Stimulated activated CD4-positive, alpha-beta T cell treated with anti-CD3 and anti-CD28 coated beads, TNF-alpha, amount 100 ng/mL, for 4 hours (primary cell): ENCODE results near the gene CSNK1G2.

Experiments used
- DNase-seq, 3 experiments: peaks; one replicate each; pipeline ENCODE4 v3.0.0-alpha.2; 2020; ENCODE audit warnings: low read depth in 3 of 3

Gene CSNK1G2

DNA sequence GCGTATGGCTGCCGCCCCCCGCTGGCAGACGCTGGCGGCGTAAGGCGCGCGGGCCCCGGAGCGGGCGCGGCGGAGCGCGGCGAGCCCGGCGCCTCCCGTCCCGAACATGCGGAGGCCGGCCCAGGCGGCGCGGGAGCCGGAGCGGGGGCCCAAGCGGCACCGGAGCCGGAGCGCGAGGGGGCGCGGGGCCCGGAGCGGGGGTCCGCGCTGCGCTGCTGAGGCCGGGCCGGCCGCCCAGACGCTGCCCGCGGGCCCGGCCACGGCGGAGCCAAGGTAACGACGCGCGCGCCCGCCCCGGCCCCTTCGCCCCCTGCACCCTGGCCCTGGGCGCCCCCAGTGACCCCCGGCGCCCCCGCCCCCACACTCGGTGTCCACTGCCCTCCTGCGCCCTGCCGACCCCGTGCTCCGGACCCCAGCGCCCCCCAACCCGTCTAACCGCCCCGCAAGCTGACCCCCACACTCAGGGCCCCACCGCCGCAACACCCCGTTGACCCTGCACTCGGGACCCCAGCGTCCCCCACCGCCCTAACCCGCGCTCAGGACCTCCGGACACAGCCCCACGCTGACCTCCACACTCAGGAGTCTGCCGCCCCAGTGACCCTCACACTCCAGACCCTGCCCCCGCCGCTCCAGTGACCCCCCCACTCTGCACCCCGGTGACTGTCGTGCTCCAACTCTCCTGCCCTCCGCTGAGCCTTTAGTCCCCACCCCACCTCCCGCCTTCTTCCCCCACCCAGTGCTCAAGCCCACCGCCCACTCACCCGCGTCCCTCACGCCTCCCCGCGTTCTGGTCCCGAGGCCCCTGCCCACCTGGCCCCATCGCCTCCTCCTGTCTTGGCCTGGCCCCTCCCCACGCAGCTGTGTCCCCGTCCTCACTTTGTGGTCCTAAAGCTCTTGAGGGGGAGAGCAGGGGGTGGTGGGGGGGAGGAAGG is at the start of gene CSNK1G2:
Gene CSNK1G2, plus strand, starts transcription at position 27 of the 932 bp plus-strand sequence. CDS start 28,601 bp downstream, outside the sequence.
- DNase-seq, result peak in 1 of 3 experiments; percentile 20

DNA sequence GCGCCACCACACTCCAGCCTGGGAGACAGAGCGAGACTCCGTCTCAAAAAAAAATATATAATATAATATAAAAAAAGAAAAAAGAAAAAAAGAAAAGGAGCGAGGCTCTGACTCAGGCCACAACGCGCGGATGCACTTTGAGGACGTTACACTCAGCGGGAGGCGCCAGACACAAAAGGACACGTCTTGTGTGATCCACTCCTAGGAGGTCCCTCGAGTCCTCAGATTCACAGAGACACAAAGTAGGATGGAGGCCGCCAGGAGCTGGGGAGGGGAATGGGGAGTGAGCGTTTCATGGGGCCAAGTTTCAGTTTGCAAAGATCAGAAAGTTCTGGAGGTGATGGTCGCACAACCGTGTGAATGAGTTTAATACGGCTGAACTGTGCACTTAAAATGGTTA is 47.2 kb upstream of the CSNK1G2 start:
- no peak for DNase-seq

DNA sequence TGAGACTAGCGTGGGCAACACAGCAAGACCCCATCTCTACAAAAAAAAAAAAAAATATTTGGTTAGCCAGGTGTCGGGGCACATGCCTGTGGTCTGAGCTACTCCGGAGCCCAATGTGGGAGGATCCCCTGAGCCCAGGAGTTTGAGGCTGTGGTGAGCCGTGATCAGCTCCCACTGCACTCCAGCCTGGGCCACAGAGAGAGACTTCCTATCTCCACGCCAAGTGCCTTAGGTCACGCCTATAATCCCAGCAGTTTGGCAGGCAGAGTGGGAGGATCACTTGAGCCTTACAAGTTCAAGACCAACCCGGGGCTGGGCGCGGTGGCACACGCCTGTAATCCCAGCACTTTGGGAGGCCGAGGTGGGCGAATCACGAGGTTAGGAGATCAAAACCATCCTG is 44.5 kb upstream of the CSNK1G2 start:
- no peak for DNase-seq

DNA sequence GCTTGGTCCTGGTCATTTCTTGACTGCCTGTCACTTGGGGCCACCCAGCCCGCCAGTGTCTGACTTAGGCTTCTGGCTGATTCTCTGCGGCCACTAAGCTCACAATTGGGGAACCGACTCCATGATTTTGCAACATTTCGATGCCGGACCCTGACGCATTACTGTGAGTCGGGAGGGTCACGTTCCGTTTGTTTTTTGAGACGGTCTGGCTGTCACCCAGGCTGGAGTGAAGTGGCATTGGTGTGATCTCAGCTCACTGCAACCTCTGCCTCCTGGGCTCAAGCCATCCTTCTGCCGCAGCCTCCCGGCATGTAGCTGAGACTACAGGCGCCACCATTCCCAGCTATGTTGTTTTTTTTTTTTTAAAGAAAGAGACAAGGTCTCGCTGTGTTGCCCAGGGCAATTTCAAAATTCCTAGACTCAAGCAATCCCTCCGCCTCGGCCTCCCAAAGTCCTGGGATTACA is 39.0 kb upstream of the CSNK1G2 start:
- no peak for DNase-seq

DNA sequence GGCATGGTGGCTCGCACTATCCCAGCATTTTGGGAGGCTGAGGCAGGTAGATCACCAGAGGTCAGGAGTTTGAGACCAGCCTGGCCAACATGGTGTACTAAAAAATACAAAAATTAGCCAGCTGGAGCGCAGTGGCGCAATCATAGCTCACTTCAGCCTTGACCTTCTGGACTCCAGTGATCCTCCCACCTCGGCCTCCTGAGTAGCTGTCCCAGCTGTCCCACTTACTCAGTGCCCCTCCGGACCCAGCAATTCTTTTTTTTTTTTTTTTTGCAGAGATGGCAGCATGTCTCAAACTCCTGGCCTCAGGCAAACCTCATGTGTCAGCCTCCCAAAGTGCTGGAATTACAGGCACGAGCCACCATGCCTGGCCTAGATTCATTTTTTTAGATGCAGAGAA is 38.0 kb upstream of the CSNK1G2 start:
- no peak for DNase-seq

DNA sequence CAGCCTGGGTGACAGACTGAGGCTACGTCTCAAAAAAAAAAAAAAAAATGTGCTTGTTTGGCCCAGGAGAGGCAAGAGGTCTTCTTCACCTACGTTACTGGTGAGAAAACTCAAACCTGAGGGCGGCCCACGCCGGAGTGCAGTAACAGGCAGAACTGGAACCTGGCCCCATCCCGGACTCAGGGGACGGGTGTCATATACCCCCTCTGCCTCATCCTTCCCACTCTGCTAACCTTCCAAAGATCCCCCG is 36.2 kb upstream of the CSNK1G2 start:
- DNase-seq, result no peak

DNA sequence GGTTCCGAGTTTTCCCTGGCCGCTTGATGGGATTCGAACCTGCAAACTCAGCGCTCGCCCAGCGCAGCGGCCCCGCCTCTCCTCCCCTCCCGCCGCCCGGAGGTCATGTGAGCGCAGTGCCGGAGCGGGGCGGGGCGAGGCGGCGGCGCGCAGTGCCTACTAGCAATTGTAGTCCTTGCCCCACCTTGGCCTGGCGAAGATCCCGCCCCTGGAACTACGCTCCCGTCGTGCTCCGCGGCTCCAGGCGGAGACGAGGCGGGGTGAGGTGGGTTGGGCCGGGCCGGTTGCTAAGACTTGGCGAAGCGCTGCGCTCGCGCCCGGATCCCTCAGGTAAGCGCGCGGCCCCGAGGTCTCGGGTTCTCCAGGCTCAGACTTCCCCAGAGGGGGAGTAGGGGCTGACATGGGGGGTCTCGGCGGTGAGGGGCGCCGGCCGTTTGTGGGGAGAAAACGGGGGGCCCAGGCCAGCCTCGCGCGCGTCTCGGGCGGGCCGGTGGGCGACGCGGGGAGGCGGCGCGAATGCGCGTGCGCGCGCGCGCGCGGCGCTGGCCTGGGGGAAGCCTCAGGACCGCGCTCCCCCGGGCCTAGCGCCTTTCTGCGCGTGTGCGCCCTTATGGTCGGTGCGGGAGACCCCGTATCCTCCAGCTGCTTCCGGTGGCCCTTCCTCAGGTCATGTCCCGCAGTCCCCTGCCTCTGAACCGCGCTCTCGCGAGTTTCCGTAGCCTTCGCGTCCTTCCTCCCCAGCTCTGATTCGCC is 35.7 kb upstream of the CSNK1G2 start, which contains the start of the genes ADAT3 and SCAMP4:
Gene ADAT3, plus strand, starts transcription at position 290 of the 753 bp plus-strand sequence. CDS start 6,649 bp downstream, outside the sequence.
Gene SCAMP4, plus strand, starts transcription at position 290 of the 753 bp plus-strand sequence. CDS start 9,621 bp downstream, outside the sequence.
- peak; percentile 96 to 97 (median 97) for DNase-seq

DNA sequence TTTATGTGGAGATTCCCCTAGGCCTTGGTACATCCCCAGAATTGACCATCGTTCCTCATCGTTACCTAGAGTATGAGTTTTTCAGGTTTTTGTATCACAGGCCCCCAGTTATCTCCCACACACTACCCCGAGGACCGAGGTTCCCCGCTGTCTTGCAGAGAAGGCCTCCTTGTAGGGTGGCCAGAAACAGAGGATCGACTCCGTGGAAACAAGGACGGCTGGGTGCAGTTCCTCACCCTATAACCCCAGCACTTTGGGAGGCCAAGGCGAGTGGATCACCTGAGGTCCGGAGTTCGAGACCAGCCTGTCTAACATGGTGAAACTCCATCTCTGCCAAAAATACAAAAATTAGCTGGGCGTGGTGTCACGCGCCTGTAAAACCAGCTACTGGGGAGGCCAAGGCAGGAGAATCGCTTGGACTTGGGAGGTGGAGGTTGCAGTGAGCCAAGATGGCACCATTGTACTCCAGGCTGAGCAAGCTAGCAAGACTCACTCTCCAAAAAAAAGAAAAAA is 35.1 kb upstream of the CSNK1G2 start:
- no peak for DNase-seq

DNA sequence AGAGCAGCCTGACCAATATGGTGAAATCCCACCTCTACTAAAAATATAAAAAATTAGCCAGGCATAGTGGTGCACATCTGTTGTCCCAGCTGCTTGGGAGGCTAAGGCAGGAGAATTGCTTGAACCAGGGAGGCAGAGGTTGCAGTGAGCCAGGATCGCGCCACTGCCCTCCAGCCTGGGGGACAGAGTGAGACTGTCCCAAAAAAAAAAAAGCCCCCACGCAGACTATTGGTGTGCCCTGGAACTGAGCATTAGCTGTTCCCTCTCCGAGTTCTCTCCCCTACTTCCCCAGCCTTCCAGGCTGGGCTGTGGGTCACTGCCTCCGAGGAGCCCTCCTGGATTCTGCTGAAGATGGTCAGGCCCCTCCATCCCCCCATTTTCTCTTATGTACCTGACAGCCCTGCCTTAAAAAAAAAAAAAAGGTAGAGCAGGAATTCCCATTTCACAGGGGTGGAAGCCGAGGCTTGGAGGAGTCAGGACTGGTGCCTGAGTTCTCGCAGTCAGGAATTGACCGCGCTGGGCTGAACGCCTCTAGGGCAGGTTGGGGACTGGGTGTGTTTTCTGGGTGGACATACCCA is 33.9 kb upstream of the CSNK1G2 start:
- no peak for DNase-seq

DNA sequence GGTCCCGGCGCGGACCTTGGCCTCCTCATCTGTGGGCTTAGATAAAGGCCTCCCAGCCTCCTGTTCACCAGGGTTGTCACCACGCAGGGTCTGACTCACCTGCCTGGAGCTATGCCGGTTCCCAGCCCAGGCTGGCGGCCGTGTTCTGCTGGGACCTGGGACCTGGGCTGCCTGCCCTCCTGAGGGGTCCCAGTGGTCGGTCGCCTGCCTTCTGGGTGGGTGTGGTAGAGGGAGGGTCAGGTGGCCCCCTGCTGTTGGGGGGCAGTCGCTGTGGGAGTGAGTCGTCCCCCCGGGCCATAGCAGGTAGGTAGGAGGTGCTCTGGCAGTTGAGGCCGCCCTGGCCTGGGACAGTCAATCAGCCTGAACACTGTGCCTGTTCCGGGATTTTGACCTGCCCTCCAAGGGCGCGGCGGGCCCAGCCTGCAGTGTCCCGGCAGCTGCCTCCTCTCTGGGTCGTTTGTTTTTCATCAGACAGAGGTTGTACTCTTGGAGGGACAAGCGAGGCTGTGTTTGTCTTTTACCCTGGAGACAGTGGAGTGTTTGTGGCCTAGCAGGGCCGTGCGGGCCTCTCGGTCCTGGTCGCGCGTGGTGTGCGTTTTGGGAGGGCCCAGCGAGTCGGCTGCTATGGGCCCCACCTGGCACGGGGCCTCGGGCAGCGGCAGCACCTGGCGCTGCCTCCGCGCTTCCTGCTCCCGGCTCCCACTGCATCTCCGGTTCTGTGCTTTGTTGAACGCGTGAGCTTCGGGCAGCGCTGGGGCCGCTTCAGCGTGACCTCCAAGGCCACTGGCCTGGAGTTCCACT is 33.2 kb upstream of the CSNK1G2 start:
- no peak for DNase-seq

DNA sequence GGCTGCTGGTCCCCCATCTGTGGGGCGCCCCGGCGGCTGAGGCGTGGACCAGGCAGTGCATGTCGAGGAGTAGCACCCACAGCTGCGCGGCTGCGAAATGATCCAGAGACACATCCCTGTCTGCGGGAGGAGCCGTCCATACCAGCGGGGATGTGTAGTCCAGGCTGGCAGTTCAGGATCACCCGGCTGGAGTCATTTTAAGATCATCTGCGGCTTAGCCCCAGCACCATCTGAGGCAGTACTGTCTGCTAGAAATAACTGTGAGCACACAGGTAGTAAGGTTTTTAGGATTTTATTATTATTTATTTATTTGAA is 32.7 kb upstream of the CSNK1G2 start:
- DNase-seq, result no peak

DNA sequence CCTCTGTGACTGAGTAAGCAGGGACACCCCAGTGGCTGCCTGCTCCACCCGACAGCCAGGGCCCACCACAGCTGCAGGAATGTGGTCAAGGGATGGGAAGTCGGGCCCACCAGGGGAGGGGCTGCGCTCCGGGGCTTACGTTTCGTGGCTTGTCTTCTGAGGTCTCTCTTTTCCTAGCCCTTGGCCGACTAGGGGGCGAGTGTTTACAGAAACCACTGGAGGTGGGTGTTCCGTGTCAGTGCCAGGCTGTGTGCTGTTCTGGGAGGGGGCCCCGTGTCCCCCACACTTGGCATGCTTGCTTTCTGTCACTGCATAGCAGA is 31.3 kb upstream of the CSNK1G2 start:
- DNase-seq, result no peak

DNA sequence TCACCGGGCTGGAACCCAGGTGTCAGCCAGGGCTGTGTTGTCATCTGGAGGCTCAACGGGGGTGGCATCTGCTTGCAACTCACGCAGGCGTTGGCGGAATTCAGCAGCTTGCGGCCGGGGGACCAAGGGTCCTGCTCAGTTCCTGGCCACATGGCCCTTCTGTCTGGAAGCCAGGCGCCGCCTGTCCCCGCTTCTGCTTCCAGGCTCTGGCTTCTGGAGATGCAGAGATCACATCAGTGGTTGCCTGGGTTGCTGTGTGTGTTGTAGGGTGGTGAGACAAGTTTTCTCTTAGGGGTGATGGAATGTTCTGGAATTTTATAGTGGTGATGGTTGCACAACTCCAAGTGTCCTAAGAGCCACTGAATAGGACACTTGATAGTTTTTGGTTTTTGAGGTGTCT is 30.8 kb upstream of the CSNK1G2 start:
- no peak for DNase-seq

DNA sequence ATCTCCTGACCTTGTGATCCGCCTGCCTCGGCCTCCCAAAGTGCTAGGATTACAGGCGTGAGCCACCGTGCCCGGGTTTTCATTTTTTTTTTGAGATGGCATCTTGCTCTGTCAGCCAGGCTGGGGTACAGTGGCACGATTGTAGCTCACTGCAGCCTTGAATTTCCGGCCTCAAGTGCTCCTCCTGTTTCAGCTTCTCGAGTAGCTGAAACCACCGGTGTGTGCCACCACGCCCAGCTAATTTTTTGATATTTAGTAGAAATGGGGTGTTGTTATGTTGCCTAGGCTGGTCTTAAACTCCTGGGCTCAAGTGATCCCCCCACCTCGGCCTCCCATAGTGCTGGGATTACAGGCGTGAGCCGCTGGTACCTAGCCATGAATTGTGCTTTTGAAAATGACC is 29.9 kb upstream of the CSNK1G2 start:
- DNase-seq, result no peak

DNA sequence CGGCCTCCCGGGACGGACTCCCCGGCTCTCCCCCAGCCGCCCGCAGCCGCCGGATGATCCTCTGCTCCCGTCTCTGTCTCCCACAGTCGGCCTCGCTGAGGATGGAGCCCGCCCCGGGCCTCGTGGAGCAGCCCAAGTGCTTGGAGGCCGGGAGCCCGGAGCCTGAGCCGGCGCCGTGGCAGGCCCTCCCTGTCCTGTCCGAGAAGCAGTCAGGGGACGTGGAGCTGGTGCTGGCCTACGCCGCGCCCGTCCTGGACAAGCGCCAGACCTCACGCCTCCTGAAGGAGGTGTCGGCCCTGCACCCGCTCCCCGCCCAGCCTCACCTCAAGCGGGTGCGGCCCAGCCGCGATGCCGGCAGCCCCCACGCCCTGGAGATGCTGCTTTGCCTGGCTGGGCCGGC is 29.0 kb upstream of the CSNK1G2 start:
- DNase-seq, result no peak

DNA sequence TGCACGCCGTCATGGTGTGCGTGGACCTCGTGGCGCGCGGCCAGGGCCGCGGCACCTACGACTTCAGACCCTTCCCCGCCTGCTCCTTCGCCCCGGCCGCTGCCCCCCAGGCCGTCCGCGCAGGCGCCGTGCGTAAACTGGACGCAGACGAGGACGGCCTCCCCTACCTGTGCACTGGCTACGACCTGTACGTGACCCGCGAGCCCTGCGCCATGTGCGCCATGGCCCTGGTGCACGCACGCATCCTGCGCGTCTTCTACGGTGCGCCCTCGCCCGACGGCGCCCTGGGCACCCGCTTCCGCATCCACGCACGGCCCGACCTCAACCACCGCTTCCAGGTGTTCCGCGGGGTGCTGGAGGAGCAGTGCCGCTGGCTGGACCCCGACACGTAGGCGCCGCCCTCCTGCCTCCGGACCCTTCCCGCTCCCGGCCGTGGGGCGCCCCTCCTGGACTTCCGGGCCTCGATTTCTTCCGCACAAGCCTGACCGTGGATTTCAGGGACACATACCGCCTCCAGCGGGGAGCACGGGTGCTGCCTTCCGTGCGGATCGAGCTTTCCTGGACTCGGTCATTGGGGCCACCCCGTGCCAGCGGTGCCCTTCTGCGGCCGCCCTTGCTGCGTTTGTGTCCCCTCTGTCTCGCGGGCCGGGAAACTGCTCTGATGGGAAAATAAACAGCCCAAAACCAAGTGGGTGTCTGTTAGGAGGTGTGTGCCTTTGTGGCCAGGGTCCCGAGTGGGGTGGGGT is 28.0 kb upstream of the CSNK1G2 start:
- no peak for DNase-seq

DNA sequence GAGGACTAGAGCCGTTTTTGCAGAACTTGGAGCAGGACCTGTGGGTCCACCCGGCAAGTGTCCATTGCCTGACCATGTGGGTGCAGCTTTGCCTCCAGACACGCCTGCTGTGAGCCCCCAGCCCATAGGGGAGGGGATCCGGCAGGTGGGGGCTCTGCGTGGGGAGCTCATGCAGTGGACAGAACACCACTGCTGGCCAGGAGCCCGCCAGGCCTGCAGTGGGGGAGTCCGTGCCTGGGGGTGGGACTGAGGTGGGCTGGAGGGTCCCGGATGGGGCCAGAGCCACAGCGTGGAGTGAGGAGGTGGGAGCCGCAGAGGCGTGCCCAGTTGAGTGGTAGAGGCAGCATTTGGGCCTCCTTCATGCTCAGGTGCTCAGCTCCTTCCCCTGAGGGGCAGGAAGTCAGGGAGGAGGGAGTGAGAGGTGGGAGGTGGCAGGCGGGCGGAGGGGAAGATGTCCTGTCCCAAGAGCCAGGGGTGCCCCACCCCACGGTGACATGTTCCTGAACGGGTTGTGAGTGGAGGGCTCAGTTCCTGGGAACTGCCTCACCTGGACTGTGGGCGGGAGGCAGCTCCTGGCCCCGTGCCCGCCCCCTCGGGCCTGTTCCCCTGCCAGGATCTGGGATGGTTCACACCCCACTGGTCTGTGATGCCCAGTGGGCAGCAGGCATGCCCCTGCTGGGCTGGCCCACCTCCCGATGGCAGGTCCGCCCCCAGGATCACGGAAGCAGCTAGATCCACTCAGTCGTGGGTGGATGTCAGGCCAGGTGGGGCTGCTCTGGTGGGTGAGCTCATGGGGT is 27.0 kb upstream of the CSNK1G2 start:
- no peak for DNase-seq

DNA sequence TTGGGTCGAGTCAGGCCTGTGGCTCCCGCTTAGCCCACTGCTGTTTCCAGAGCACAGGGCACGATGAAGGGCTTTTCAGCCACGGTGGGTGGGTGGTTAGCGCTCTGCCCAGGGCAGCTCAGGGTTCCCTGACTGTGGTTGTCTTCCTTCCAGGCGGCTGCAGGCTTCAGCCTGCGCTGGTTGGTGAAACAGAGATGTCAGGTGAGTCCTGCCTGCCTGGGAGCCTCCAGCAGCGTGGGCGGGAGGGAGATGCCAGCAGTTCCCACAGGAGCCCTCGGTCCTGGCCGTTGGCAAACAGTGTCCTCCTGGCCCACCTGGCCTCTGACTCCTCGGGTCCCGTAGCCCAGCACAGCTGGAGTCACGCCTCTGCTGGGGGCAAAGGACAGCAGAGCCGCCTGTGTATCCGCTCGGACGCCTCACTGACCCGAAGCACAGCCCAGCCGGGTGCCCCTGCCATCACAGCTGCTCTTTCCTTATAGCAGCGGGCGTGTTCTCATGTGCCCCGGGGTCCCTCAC is 26.1 kb upstream of the CSNK1G2 start:
- DNase-seq, result no peak

DNA sequence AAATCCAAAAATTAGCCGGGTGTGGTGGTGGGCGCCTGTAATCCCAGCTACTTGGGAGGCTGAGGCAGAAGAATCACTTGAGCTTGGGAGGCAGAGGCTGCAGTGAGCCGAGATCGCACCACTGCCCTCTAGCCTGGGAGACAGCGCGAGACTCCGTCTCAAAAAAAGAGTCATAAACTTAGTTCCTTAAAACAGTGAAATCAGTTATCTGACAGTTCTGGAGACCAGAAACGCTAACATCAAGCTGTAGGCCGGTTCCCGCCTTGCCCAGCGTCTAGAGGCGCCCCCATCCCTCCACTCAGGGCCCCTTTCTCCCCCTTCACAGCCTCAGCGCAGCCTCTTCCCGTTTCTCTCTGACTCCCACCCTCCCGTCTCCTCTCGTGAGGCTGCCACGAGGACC is 23.8 kb upstream of the CSNK1G2 start:
- DNase-seq, result no peak

DNA sequence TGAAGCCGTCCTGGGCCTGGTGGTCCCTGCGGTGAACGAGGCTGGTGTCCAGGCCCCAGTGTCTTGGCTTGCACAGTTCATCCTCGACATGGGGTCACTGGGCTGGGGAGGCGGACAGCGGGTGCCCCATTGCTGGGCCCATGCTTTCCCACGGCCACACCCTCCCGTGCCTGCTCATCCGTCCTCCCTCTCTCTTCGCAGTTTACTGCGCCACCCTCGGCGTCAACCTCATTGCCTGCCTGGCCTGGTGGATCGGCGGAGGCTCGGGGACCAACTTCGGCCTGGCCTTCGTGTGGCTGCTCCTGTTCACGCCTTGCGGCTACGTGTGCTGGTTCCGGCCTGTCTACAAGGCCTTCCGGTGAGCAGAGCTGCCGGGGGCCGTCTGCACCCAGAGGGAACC is 23.0 kb upstream of the CSNK1G2 start:
- DNase-seq, result no peak
